Lower leg skin (tissue), 4 donors: ENCODE data around the gene HECTD3. TPM values are rescaled to one million over a fixed set of nuclear protein-coding genes. Genes with fewer than 3 reads are reported as not detected.

Experiments used
- DNase-seq, 2 donors: peaks; one replicate each; pipeline ENCODE4 v3.0.0-alpha.2; 2019; ENCODE audit warnings: low spot score in 2 of 2
- H3K4me3 ChIP-seq: fragments of 200-600 bp; sonication (generic); 2 replicates; pipeline ENCODE4 v1.5.1; 2017; ENCODE audit warnings: mild to moderate bottlenecking, low read depth; ENCODE audit not compliant: poor library complexity, severe bottlenecking
- CTCF ChIP-seq, 3 donors: fragments of 450-650 bp; IDR thresholded peaks; one replicate each; pipeline ENCODE4 v1.5.1; 2016; ENCODE audit warnings: antibody characterized with exemption in 3 of 3, mild to moderate bottlenecking in 3 of 3, moderate library complexity in 2 of 3
- POLR2A ChIP-seq, 2 donors: fragments of 450-650 bp; IDR thresholded peaks; one replicate each; pipeline ENCODE4 v1.6.1; 2016 to 2017; ENCODE audit warnings: antibody characterized with exemption in 2 of 2, mild to moderate bottlenecking in 1 of 2, moderate library complexity in 1 of 2
- WGBS, 2 donors: methylation state at CpG; one replicate each; pipeline ENCODE4 v1.1.5; 2018; 5-methylcytosine and 5-hydroxymethylcytosine counted together
- intact Hi-C: fragments of 100-400 bp; cut with DNase I; formaldehyde crosslinking; loops from one replicate; pipeline ENCODE4 v1.15.0; 2023; ENCODE audit warnings: low total_unique reads
- total RNA-seq, 4 donors: library from RNA; depleted of rRNA; stranded (reverse); fragments of >200 nt; gene quantifications; one replicate each; pipeline ENCODE4 v1.1.0, GENCODE V29; 2016

Gene HECTD3
- total RNA-seq, 4 donors from 2014 or later: 40.3 to 97.5 (median 48.1) TPM

GRCh38 chr1:45018599-45019230, 7.6 kb upstream of the HECTD3 start:
- WGBS, 2 donors: 46 to 61% methylated on average over 16 of the region's 16 CpGs
- intact Hi-C loops: loop anchor here (10.0 kb wide), 1 partner anchor 556 kb away; no protein-coding TSS in a partner anchor
- no peak overlapping the region for H3K4me3 ChIP-seq
- DNase-seq: no peak
- TF ChIP-seq POLR2A (IDR thresholded peaks at IDR 0.05) (no peak), CTCF (IDR thresholded peaks at IDR 0.05) (no peak)

- WGBS, 2 donors: 64 to 70% methylated on average over 6 of the region's 6 CpGs
- intact Hi-C loops: loop anchor here (10.0 kb wide), 1 partner anchor 558 kb away; no protein-coding TSS in a partner anchor
- no peak overlapping the region for H3K4me3 ChIP-seq
- TF ChIP-seq CTCF (IDR thresholded peaks at IDR 0.05) (no peak), POLR2A (IDR thresholded peaks at IDR 0.05) (no peak)
- DNase-seq: no peak
These were observed 5.6 kb upstream of the HECTD3 start for GRCh38 chr1:45016767-45017166.

GRCh38 chr1:45016090-45016697, 5.1 kb upstream of the HECTD3 start:
- no peak overlapping the region for H3K4me3 ChIP-seq
- no peak for DNase-seq
- TF ChIP-seq POLR2A (IDR thresholded peaks at IDR 0.05) (no peak), CTCF (IDR thresholded peaks at IDR 0.05) (no peak)
- intact Hi-C loops: loop anchor here (10.0 kb wide), 1 partner anchor 559 kb away; no protein-coding TSS in a partner anchor
- WGBS, 2 donors: 74 to 88% methylated on average over 2 of the region's 2 CpGs

- no peak for DNase-seq
- TF ChIP-seq POLR2A (IDR thresholded peaks at IDR 0.05) (no peak), CTCF (IDR thresholded peaks at IDR 0.05) (no peak)
- intact Hi-C loops: loop anchor here (10.0 kb wide), 1 partner anchor 559 kb away; no protein-coding TSS in a partner anchor
- no peak overlapping the region for H3K4me3 ChIP-seq
- 66 to 82% methylated on average over 2 of the region's 2 CpGs for WGBS, 2 donors
These were observed 4.6 kb upstream of the HECTD3 start for GRCh38 chr1:45015683-45016082.

- peak in 1 of 3 donors; percentile 64 for TF ChIP-seq CTCF (IDR thresholded peaks at IDR 0.05)
- TF ChIP-seq POLR2A (IDR thresholded peaks at IDR 0.05): no peak
- intact Hi-C loops: loop anchor here (5.0 to 10.0 kb wide), 2 partner anchors 288 to 560 kb away; no protein-coding TSS in a partner anchor
- WGBS, 2 donors: 36 to 37% methylated on average over 6 of the region's 6 CpGs
- peak; percentile 83 to 93 for DNase-seq
- H3K4me3 ChIP-seq: no peak overlapping the region
These were observed 3.4 kb upstream of the HECTD3 start for GRCh38 chr1:45014321-45015028.
